ENCODE data around the gene SCLY. TPM values are rescaled to one million over a fixed set of nuclear protein-coding genes. Genes with fewer than 3 reads are reported as not detected.
A peak's percentile ranks its signal among the peaks of the same experiment; 100 is the strongest.

Gene SCLY
- total and polyA plus RNA-seq, 10 donors: 5.8 to 22.7 (median 14.6) TPM

- Histone ChIP-seq H3K27ac (no peak overlapping the region), H3K4me3 (no peak overlapping the region), H3K36me3 (no peaks in the 10 kb centered on the region), H3K9me3 (no peaks in the 10 kb centered on the region), H3K27me3 (replicated peaks in 1 of 7) (no peaks in the 10 kb centered on the region), H3K4me1 (peaks cover 5 to 43% (median 28%) of the 10 kb centered on the region in 6 donors)
- TF ChIP-seq POLR2A (IDR thresholded peaks at IDR 0.05) (no peak), CTCF (IDR thresholded peaks at IDR 0.05 in 8 of 11, conservative IDR thresholded peaks at IDR 0.05 in 3 of 11) (no peak), POLR2AphosphoS5 (IDR thresholded peaks at IDR 0.05) (no peak)
- no peak for DNase-seq
- WGBS, 5 donors: 86 to 92% (median 89%) methylated on average over 6 to 30 of the region's 30 CpGs
- intact Hi-C loops (cut with DNase I; ENCODE audit: low total_unique reads): no loop called here
These were observed 41.4 kb downstream of the SCLY start for GRCh38 chr2:238101891-238102841.

- Histone ChIP-seq H3K36me3 (no peaks in the 10 kb centered on the region), H3K4me3 (no peak overlapping the region), H3K27ac (no peak overlapping the region), H3K9me3 (no peaks in the 10 kb centered on the region), H3K27me3 (replicated peaks in 1 of 7) (no peaks in the 10 kb centered on the region), H3K4me1 (peaks cover 8 to 50% (median 35%) of the 10 kb centered on the region in 6 donors)
- WGBS, 5 donors: 85 to 91% (median 88%) methylated on average over 10 of the region's 10 CpGs
- no peak for TF ChIP-seq POLR2A (IDR thresholded peaks at IDR 0.05)
- TF ChIP-seq CTCF (IDR thresholded peaks at IDR 0.05 in 8 of 11, conservative IDR thresholded peaks at IDR 0.05 in 3 of 11): no peak
- intact Hi-C loops (cut with DNase I; ENCODE audit: low total_unique reads): no loop called here
- no peak for DNase-seq
These were observed 42.1 kb downstream of the SCLY start for GRCh38 chr2:238102865-238103264.

- intact Hi-C loops (cut with DNase I; ENCODE audit: low total_unique reads): no loop called here
- Histone ChIP-seq H3K27ac (no peak overlapping the region), H3K36me3 (no peaks in the 10 kb centered on the region), H3K4me1 (peaks cover 16 to 53% (median 41%) of the 10 kb centered on the region in 6 donors), H3K4me3 (no peak overlapping the region), H3K9me3 (no peaks in the 10 kb centered on the region), H3K27me3 (replicated peaks in 1 of 7) (no peaks in the 10 kb centered on the region)
- no peak for TF ChIP-seq POLR2AphosphoS5 (IDR thresholded peaks at IDR 0.05)
- no peak for TF ChIP-seq CTCF (IDR thresholded peaks at IDR 0.05 in 8 of 11, conservative IDR thresholded peaks at IDR 0.05 in 3 of 11)
- no peak for TF ChIP-seq POLR2A (IDR thresholded peaks at IDR 0.05)
- DNase-seq: peak; percentile 39
- 87 to 93% (median 90%) methylated on average over 16 to 18 of the region's 18 CpGs for WGBS, 5 donors
These were observed 42.8 kb downstream of the SCLY start for GRCh38 chr2:238103465-238104225.

Data from spleen (tissue), 11 donors.